Esophagus squamous epithelium (tissue), 4 donors: ENCODE data around the gene PHF12.

ENCODE experiments used
- CTCF ChIP-seq, 6 experiments: fragments of 450-650 bp in 4 of 6; fragments of 200-600 bp in 2 of 6; sonication (generic) in 2 of 6; IDR thresholded peaks; one replicate each; pipeline ENCODE4 v1.5.1; 2016 to 2019; ENCODE audit warnings: antibody characterized with exemption in 6 of 6, mild to moderate bottlenecking in 4 of 6, moderate library complexity in 4 of 6
- POLR2A ChIP-seq, 4 donors: fragments of 450-650 bp; IDR thresholded peaks; one replicate each; pipeline ENCODE4 v1.6.1; 2017; ENCODE audit warnings: antibody characterized with exemption in 4 of 4, mild to moderate bottlenecking in 4 of 4, moderate library complexity in 3 of 4

GRCh38 chr17:28968231-28968913 lies 17.1 kb upstream of the PHF12 start:
- TF ChIP-seq POLR2A (IDR thresholded peaks at IDR 0.05) (no peak), CTCF (IDR thresholded peaks at IDR 0.05) (no peak)
